Osteoblast (primary cell): ENCODE results near the gene NELL1. TPM values are rescaled to one million over a fixed set of nuclear protein-coding genes. Genes with fewer than 3 reads are reported as not detected.

Experiments
- DNase-seq: peaks from one replicate; pipeline ENCODE4 v3.0.0; 2011; ENCODE audit warnings: low spot score, mixed read lengths; ENCODE audit not compliant: insufficient read length; ENCODE audit errors: missing footprints
- H2AFZ ChIP-seq: 2 replicates; pipeline ENCODE4 v1.6.0; 2011; ENCODE audit warnings: mild to moderate bottlenecking, low read length
- H3K27ac ChIP-seq: 2 replicates; pipeline ENCODE4 v1.5.1; 2011; ENCODE audit warnings: mild to moderate bottlenecking, low read depth, low read length, moderate library complexity
- H3K27me3 ChIP-seq: 2 replicates; pipeline ENCODE4 v1.6.0; 2012; ENCODE audit warnings: mild to moderate bottlenecking, control low read depth, inconsistent platforms, low read length, moderate library complexity; ENCODE audit not compliant: insufficient read depth
- H3K36me3 ChIP-seq: 2 replicates; pipeline ENCODE4 v1.5.1; 2011; ENCODE audit warnings: mild to moderate bottlenecking, low read length, control low read depth, moderate library complexity; ENCODE audit not compliant: insufficient read depth
- H3K4me1 ChIP-seq: 2 replicates; pipeline ENCODE4 v1.5.1; 2011; ENCODE audit warnings: mild to moderate bottlenecking, low read length, control low read depth, moderate library complexity; ENCODE audit not compliant: insufficient read depth
- H3K4me2 ChIP-seq: 2 replicates; pipeline ENCODE4 v1.6.0; 2011; ENCODE audit warnings: mild to moderate bottlenecking, low read length; ENCODE audit not compliant: insufficient read depth
- H3K4me3 ChIP-seq: fragments of 200-600 bp; sonication (generic); 3 replicates; pipeline ENCODE4 v1.5.1; 2012; ENCODE audit warnings: mild to moderate bottlenecking, low read length, inconsistent platforms; ENCODE audit not compliant: insufficient read depth
- H3K79me2 ChIP-seq: 2 replicates; pipeline ENCODE4 v1.6.0; 2012; ENCODE audit warnings: mild to moderate bottlenecking, low read length, control low read depth, inconsistent platforms; ENCODE audit not compliant: insufficient read depth
- H3K9me3 ChIP-seq: 2 replicates; pipeline ENCODE4 v1.5.1; 2011; ENCODE audit warnings: low read depth, low read length, control low read depth
- H4K20me1 ChIP-seq: 2 replicates; pipeline ENCODE4 v1.6.0; 2012; ENCODE audit warnings: mild to moderate bottlenecking, low read length, control low read depth; ENCODE audit not compliant: insufficient read depth
- total RNA-seq: library from RNA; depleted of rRNA; stranded (reverse); fragments of >200 nt; gene quantifications from 2 replicates; pipeline ENCODE4 v1.2.3, GENCODE V29; 2012
- TF ChIP-seq, protein P1 (sequence below): IDR thresholded peaks from 2 replicates; pipeline ENCODE4 v1.5.1; 2011; ENCODE audit warnings: mild to moderate bottlenecking, low read depth, low read length, moderate library complexity; ENCODE audit errors: extremely low read depth

Gene NELL1
- total RNA-seq, 1 donor: not detected

DNA sequence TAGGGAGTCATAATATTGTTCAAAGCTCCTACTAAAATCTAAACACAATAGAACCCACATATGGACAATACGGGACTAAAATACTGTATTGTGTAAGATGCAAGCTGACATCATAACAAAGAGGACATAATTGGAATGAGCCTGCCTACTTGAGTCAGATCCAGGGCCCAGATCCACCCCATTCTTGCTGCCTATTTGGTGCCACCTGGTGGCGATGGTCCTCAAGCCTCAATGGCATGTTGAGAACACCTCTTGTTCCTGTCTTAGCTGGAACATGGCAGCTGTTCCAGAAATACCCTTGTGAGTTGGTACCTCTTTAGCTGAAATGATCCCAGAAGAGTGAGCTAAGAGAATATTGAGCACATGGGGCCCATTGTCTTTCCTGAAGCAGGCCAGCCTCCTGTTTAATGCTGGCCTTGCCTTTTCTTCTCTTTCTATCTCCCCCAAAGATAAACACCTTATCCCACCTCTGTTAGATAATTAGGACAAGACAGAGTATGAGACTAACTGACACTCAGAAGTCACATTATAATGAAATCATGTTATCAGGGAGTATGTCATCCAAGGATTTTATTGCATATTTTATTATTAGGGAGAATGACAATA, 842.6 kb downstream of the NELL1 start:
- Histone ChIP-seq H3K9me3 (no peaks in the 10 kb centered on the region), H3K4me2 (no peak overlapping the region), H3K27me3 (no peaks in the 10 kb centered on the region), H4K20me1 (no peaks in the 10 kb centered on the region), H3K36me3 (no peaks in the 10 kb centered on the region), H3K4me3 (no peak overlapping the region), H3K4me1 (no peaks in the 10 kb centered on the region), H3K27ac (no peak overlapping the region), H3K79me2 (no peaks in the 10 kb centered on the region), H2AFZ (no peak overlapping the region)
- TF ChIP-seq, protein P1, sequence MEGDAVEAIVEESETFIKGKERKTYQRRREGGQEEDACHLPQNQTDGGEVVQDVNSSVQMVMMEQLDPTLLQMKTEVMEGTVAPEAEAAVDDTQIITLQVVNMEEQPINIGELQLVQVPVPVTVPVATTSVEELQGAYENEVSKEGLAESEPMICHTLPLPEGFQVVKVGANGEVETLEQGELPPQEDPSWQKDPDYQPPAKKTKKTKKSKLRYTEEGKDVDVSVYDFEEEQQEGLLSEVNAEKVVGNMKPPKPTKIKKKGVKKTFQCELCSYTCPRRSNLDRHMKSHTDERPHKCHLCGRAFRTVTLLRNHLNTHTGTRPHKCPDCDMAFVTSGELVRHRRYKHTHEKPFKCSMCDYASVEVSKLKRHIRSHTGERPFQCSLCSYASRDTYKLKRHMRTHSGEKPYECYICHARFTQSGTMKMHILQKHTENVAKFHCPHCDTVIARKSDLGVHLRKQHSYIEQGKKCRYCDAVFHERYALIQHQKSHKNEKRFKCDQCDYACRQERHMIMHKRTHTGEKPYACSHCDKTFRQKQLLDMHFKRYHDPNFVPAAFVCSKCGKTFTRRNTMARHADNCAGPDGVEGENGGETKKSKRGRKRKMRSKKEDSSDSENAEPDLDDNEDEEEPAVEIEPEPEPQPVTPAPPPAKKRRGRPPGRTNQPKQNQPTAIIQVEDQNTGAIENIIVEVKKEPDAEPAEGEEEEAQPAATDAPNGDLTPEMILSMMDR: no peak
- DNase-seq: no peak

DNA sequence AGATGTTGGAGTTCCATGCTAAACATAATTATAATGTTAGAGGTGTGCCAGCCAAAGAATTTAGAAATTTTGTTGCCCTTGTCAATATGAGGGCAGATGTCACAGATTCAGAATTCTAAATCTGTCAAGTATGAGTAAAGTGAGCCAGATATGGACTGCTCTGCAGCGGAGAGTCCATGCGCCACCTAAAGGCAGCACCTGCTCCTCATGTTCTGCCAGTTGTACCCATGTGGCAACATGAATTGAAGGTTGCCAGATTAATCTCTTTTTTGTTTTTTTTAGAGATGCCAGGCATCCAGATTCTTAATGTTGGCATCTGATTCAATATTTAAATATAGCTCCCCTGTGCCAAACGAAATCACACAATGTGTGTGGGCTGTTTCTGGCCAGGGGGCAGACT, 844.9 kb downstream of the NELL1 start:
- Histone ChIP-seq H3K4me1 (no peaks in the 10 kb centered on the region), H3K4me2 (no peak overlapping the region), H3K79me2 (no peaks in the 10 kb centered on the region), H3K36me3 (no peaks in the 10 kb centered on the region), H3K27ac (no peak overlapping the region), H3K9me3 (no peaks in the 10 kb centered on the region), H3K27me3 (no peaks in the 10 kb centered on the region), H3K4me3 (no peak overlapping the region), H2AFZ (no peak overlapping the region), H4K20me1 (no peaks in the 10 kb centered on the region)
- no peak for DNase-seq
- TF ChIP-seq, protein P1: no peak

DNA sequence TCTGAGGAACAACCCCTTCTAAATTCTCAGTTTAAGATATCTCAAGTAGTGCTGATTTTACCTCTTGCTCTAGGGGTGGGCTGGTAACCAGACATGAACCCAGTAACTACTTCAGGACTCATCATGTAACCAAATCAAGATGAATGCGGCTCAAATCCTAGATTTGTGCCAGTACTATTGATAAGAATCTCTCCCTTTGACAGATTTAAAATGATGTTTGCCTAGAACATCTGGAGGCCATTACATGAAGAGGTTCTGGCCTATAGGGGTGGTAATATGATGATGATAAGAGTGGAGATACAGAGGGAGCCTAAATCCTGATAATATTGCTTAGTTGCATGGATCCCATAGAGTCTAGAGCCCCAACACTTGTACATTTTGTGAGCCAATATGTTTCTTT, 850.9 kb downstream of the NELL1 start:
- no peak overlapping the region for H2AFZ ChIP-seq
- H3K36me3 ChIP-seq: no peaks in the 10 kb centered on the region
- no peak overlapping the region for H3K4me3 ChIP-seq
- TF ChIP-seq, protein P1: no peak
- H3K27me3 ChIP-seq: no peaks in the 10 kb centered on the region
- DNase-seq: no peak
- H3K27ac ChIP-seq: no peak overlapping the region
- H3K4me2 ChIP-seq: no peak overlapping the region
- H4K20me1 ChIP-seq: no peaks in the 10 kb centered on the region
- no peaks in the 10 kb centered on the region for H3K4me1 ChIP-seq
- H3K9me3 ChIP-seq: no peaks in the 10 kb centered on the region
- no peaks in the 10 kb centered on the region for H3K79me2 ChIP-seq

DNA sequence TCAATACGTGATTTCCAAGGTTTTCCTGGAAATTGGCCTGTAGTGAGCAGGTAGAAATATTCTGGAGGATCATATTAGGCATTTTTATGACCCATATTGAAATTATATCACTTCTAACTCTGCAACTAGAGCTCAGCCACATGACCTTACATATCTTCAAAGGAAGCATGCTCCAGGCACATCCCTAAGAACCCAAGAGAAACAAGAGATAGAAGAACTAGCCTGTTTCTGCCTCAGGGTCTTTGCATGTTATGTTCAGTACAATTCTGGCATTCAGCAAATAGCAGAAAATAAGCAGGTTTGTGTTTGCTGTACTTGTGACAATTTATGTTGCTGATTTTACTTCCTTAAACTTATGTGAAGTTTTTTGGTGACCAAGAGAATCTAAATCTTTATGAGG, 859.8 kb downstream of the NELL1 start:
- TF ChIP-seq, protein P1: no peak
- Histone ChIP-seq H3K4me2 (no peak overlapping the region), H3K9me3 (no peaks in the 10 kb centered on the region), H3K36me3 (no peaks in the 10 kb centered on the region), H3K4me1 (no peaks in the 10 kb centered on the region), H2AFZ (no peak overlapping the region), H3K79me2 (no peaks in the 10 kb centered on the region), H3K27ac (no peak overlapping the region), H3K4me3 (no peak overlapping the region), H4K20me1 (no peaks in the 10 kb centered on the region), H3K27me3 (no peaks in the 10 kb centered on the region)
- no peak for DNase-seq
